Progenitor cell of endocrine pancreas (in vitro differentiated cells): ENCODE results near the gene CYP1B1. TPM values are rescaled to one million over a fixed set of nuclear protein-coding genes. Genes with fewer than 3 reads are reported as not detected.
"Not testable (repeated sequence)": the region's sequence is repeated elsewhere in the genome, so short reads cannot be mapped to it uniquely, and the experiment has no call there.

Experiments
- DNase-seq: peaks from one replicate; pipeline ENCODE4 v3.0.0; 2021; ENCODE audit warnings: low spot score; ENCODE audit not compliant: unreplicated experiment
- H3K27ac Mint-ChIP-seq: 2 replicates; pipeline ENCODE4 v1.8.0; 2021; ENCODE audit warnings: mild to moderate bottlenecking, moderate library complexity, mixed read lengths
- H3K27me3 Mint-ChIP-seq: 2 replicates; pipeline ENCODE4 v1.8.0; 2021; ENCODE audit warnings: mixed read lengths
- H3K36me3 Mint-ChIP-seq: 2 replicates; pipeline ENCODE4 v1.8.0; 2022; ENCODE audit warnings: mixed read lengths; ENCODE audit not compliant: insufficient read depth
- H3K4me1 Mint-ChIP-seq: 2 replicates; pipeline ENCODE4 v1.8.0; 2021; ENCODE audit warnings: low read depth, mixed read lengths
- H3K4me3 Mint-ChIP-seq: 2 replicates; pipeline ENCODE4 v1.8.0; 2021; ENCODE audit warnings: low read depth, mild to moderate bottlenecking, moderate library complexity, mixed read lengths
- H3K9me3 Mint-ChIP-seq: 2 replicates; pipeline ENCODE4 v1.8.0; 2021; ENCODE audit warnings: low read depth, mixed read lengths
- CTCF ChIP-seq: fragments of 200-600 bp; sonication (generic); IDR thresholded peaks from one replicate; pipeline ENCODE4 v1.5.0; 2021; ENCODE audit warnings: antibody characterized with exemption, mild to moderate bottlenecking; ENCODE audit not compliant: unreplicated experiment
- total RNA-seq: library from RNA; stranded (reverse); gene quantifications from 2 replicates; pipeline ENCODE4 v1.2.1, GENCODE V29; 2021

The CYP1B1 gene
- total RNA-seq, 1 donor from 2014 or later: 1.6 TPM

GRCh38 chr2:38095079-38095995 lies 19.4 kb upstream of the CYP1B1 start:
- Mint-ChIP-seq H3K36me3 (peaks cover 1% of the 10 kb centered on the region), H3K4me1 (peaks cover 23% of the 10 kb centered on the region), H3K27me3 (peaks cover 68% of the 10 kb centered on the region), H3K27ac (peak overlapping the region; percentile 70), H3K9me3 (no peaks in the 10 kb centered on the region), H3K4me3 (no peak overlapping the region)
- no peak for DNase-seq
- no peak for TF ChIP-seq CTCF

- no peak for TF ChIP-seq CTCF
- Mint-ChIP-seq H3K27me3 (peaks cover 65% of the 10 kb centered on the region), H3K9me3 (no peaks in the 10 kb centered on the region), H3K4me3 (no peak overlapping the region), H3K4me1 (peaks cover 18% of the 10 kb centered on the region), H3K36me3 (peaks cover 1% of the 10 kb centered on the region), H3K27ac (no peak overlapping the region)
- DNase-seq: no peak
These were observed 17.7 kb upstream of the CYP1B1 start for GRCh38 chr2:38093527-38094165.

- H3K27me3 Mint-ChIP-seq: peaks cover 61% of the 10 kb centered on the region
- DNase-seq: no peak
- H3K4me1 Mint-ChIP-seq: peaks cover 9% of the 10 kb centered on the region
- H3K4me3 Mint-ChIP-seq: no peak overlapping the region
- no peak overlapping the region for H3K27ac Mint-ChIP-seq
- no peaks in the 10 kb centered on the region for H3K9me3 Mint-ChIP-seq
- TF ChIP-seq CTCF: no peak
- H3K36me3 Mint-ChIP-seq: peaks cover 1% of the 10 kb centered on the region
These were observed 16.4 kb upstream of the CYP1B1 start for GRCh38 chr2:38092196-38092902.

GRCh38 chr2:38091760-38092159 lies 15.8 kb upstream of the CYP1B1 start:
- H3K4me1 Mint-ChIP-seq: peaks cover 9% of the 10 kb centered on the region
- H3K4me3 Mint-ChIP-seq: no peak overlapping the region
- no peaks in the 10 kb centered on the region for H3K9me3 Mint-ChIP-seq
- H3K27me3 Mint-ChIP-seq: peaks cover 63% of the 10 kb centered on the region
- H3K36me3 Mint-ChIP-seq: peaks cover 1% of the 10 kb centered on the region
- no peak for DNase-seq
- no peak overlapping the region for H3K27ac Mint-ChIP-seq
- TF ChIP-seq CTCF: no peak

- H3K27ac Mint-ChIP-seq: no peak overlapping the region
- H3K4me1 Mint-ChIP-seq: peaks cover 3% of the 10 kb centered on the region
- no peak for TF ChIP-seq CTCF
These were observed 15.0 kb upstream of the CYP1B1 start for GRCh38 chr2:38090928-38091327.

GRCh38 chr2:38090212-38090611 lies 14.3 kb upstream of the CYP1B1 start:
- not testable (repeated sequence) for H3K36me3 Mint-ChIP-seq, H3K27ac Mint-ChIP-seq, H3K4me1 Mint-ChIP-seq, H3K9me3 Mint-ChIP-seq, DNase-seq, H3K4me3 Mint-ChIP-seq
- H3K27me3 Mint-ChIP-seq: peaks cover 65% of the 10 kb centered on the region

More at GRCh38 chr2:38090928-38091327, 15.0 kb upstream of the CYP1B1 start:
- DNase-seq: no peak
- H3K27me3 Mint-ChIP-seq: peaks cover 63% of the 10 kb centered on the region
- no peak overlapping the region for H3K4me3 Mint-ChIP-seq
- no peaks in the 10 kb centered on the region for H3K36me3 Mint-ChIP-seq
- H3K9me3 Mint-ChIP-seq: no peaks in the 10 kb centered on the region

- peaks cover 82% of the 10 kb centered on the region for H3K27me3 Mint-ChIP-seq
- DNase-seq, H3K27ac Mint-ChIP-seq, H3K9me3 Mint-ChIP-seq, H3K4me3 Mint-ChIP-seq, H3K36me3 Mint-ChIP-seq: not testable (repeated sequence)
- H3K4me1 Mint-ChIP-seq: peaks cover 11% of the 10 kb centered on the region
These were observed 10.2 kb upstream of the CYP1B1 start for GRCh38 chr2:38085998-38086698.
